ENCODE measurements around the gene KIAA0753.

GRCh38 chr17:6603744-6604325, 36.7 kb downstream of the KIAA0753 start:
- TF ChIP-seq POLR2AphosphoS5 (IDR thresholded peaks at IDR 0.05; ENCODE audit: low read depth, low read length) (no peak), CTCF (IDR thresholded peaks at IDR 0.05) (no peak), TCF7L2 (IDR thresholded peaks at IDR 0.05; ENCODE audit: low read depth, low read length) (no peak)

Data from Panc1 (cell line).